Endothelial cell of umbilical vein (primary cell): Measurements from ENCODE around the gene UST. TPM values are rescaled to one million over a fixed set of nuclear protein-coding genes. Genes with fewer than 3 reads are reported as not detected.

Experiments used
- BruUV-seq: library from RNA; stranded (reverse); fragments of 400-500 nt; replicated peaks from 2 replicates; lab custom pipeline; 2021; lab: Mats Ljungman, UMichigan
- CTCF ChIA-PET: fragments of 300-600, 350-600 bp; sonication (Branson Sonifier 250); formaldehyde crosslinking; loops from one replicate; lab custom pipeline; 2021; ENCODE audit warnings: antibody characterized with exemption, inconsistent platforms; lab: Charles Lee
- POLR2A ChIA-PET: fragments of 300-600, 350-600 bp; sonication (Branson Sonifier 250); formaldehyde crosslinking; loops from one replicate; lab custom pipeline; 2021; ENCODE audit warnings: antibody characterized with exemption, inconsistent platforms; lab: Charles Lee
- DNase-seq: peaks from one replicate; pipeline ENCODE4 v3.0.0-alpha.2; 2011; ENCODE audit warnings: low read depth, low spot score
- FAIRE-seq: peaks from 2 replicates; lab custom pipeline; 2011; peaks lifted over from hg19 to GRCh38; lab: Jason Lieb, UNC
- H2AFZ ChIP-seq: 2 replicates; pipeline ENCODE4 v1.6.0; 2012; ENCODE audit warnings: low read depth, low read length, control low read depth, inconsistent platforms
- H3K27ac ChIP-seq: 2 replicates; pipeline ENCODE4 v1.5.1; 2011; ENCODE audit warnings: low read depth, mild to moderate bottlenecking, control low read depth, low read length, moderate library complexity; ENCODE audit not compliant: insufficient read depth
- H3K27me3 ChIP-seq, 2 experiments: 2 replicates each; pipeline versions ENCODE4 v1.6.0 to v1.6.1; 2011; ENCODE audit warnings: low read length in 2 of 2, mixed read lengths in 1 of 2; ENCODE audit not compliant: control insufficient read depth in 2 of 2, insufficient read depth in 2 of 2
- H3K36me3 ChIP-seq, 2 experiments: 2 replicates in 1 of 2; 3 replicates in 1 of 2; pipeline ENCODE4 v1.5.1; 2011; ENCODE audit warnings: low read length in 2 of 2, mild to moderate bottlenecking in 1 of 2, moderate library complexity in 1 of 2; ENCODE audit not compliant: control insufficient read depth in 2 of 2, insufficient read depth in 2 of 2; ENCODE audit errors: extremely low read depth in 1 of 2
- H3K4me1 ChIP-seq: 3 replicates; pipeline ENCODE4 v1.5.1; 2011; ENCODE audit warnings: mild to moderate bottlenecking, low read length; ENCODE audit not compliant: control insufficient read depth, insufficient read depth; ENCODE audit errors: extremely low read depth
- H3K4me2 ChIP-seq: 2 replicates; pipeline ENCODE4 v1.6.1; 2011; ENCODE audit warnings: low read length, control low read depth, mixed read lengths; ENCODE audit not compliant: insufficient read depth
- H3K4me3 ChIP-seq, 3 experiments: fragments of 200-600 bp in 1 of 3; sonication (generic), shearing (Covaris generic) in 1 of 3; replicated peaks in 1 of 3; 2 replicates each; pipeline ENCODE4 v1.5.1; 2011 to 2016; ENCODE audit warnings: control low read depth in 3 of 3, low read length in 3 of 3, mild to moderate bottlenecking in 2 of 3, inconsistent platforms in 1 of 3, low read depth in 1 of 3, moderate library complexity in 1 of 3; ENCODE audit not compliant: insufficient read depth in 1 of 3
- H3K79me2 ChIP-seq: 2 replicates; pipeline ENCODE4 v1.6.0; 2012; ENCODE audit warnings: low read length, inconsistent platforms; ENCODE audit not compliant: control insufficient read depth, insufficient read depth
- H3K9ac ChIP-seq: replicated peaks from 2 replicates; pipeline ENCODE3; 2011; ENCODE audit warnings: low read length, control low read depth; ENCODE audit not compliant: insufficient read depth; ENCODE audit errors: extremely low read depth
- H3K9me1 ChIP-seq: replicated peaks from 3 replicates; pipeline ENCODE4 v1.6.0; 2011; ENCODE audit warnings: mild to moderate bottlenecking, low read length; ENCODE audit not compliant: control insufficient read depth, insufficient read depth; ENCODE audit errors: extremely low read depth
- H3K9me3 ChIP-seq: replicated peaks from 2 replicates; pipeline ENCODE4 v1.5.1; 2012; ENCODE audit warnings: low read length, inconsistent platforms; ENCODE audit not compliant: control insufficient read depth, insufficient read depth
- H4K20me1 ChIP-seq: replicated peaks from 2 replicates; pipeline ENCODE3; 2011; ENCODE audit warnings: mild to moderate bottlenecking, low read length; ENCODE audit not compliant: control insufficient read depth, insufficient read depth; ENCODE audit errors: extremely low read depth
- CTCF ChIP-seq, 2 donors: IDR thresholded peaks; 1 replicate in 1 of 2; 2 replicates in 1 of 2; pipeline ENCODE4 v1.5.1; 2011; ENCODE audit warnings: low read length in 2 of 2, mild to moderate bottlenecking in 2 of 2, moderate library complexity in 2 of 2, control low read depth in 1 of 2, inconsistent platforms in 1 of 2, low read depth in 1 of 2; ENCODE audit not compliant: insufficient read depth in 1 of 2; ENCODE audit errors: extremely low read depth in 1 of 2
- EZH2 ChIP-seq: IDR thresholded peaks from 2 replicates; pipeline ENCODE4 v1.6.1; 2012; ENCODE audit warnings: borderline replicate concordance, low read depth, mild to moderate bottlenecking, moderate library complexity, low read length, inconsistent platforms; ENCODE audit not compliant: severe bottlenecking
- FOS ChIP-seq: IDR thresholded peaks from 2 replicates; pipeline ENCODE4 v1.6.1; 2011; ENCODE audit warnings: mild to moderate bottlenecking, low read length, moderate library complexity, borderline replicate concordance; ENCODE audit not compliant: insufficient read depth
- GATA2 ChIP-seq: IDR thresholded peaks from 2 replicates; pipeline ENCODE4 v1.7.0; 2011; ENCODE audit warnings: low read depth, mild to moderate bottlenecking, moderate library complexity, mixed read lengths, low read length; ENCODE audit not compliant: insufficient read length, insufficient read depth
- JUN ChIP-seq: IDR thresholded peaks from 2 replicates; pipeline ENCODE4 v1.6.1; 2011; ENCODE audit warnings: borderline replicate concordance, low read depth; ENCODE audit not compliant: insufficient read length, insufficient read depth
- MAX ChIP-seq: IDR thresholded peaks from 2 replicates; pipeline ENCODE4 v1.6.1; 2011; ENCODE audit not compliant: insufficient read depth, insufficient read length
- MYC ChIP-seq: IDR thresholded peaks from one replicate; pipeline ENCODE4 v1.6.1; 2011; ENCODE audit warnings: mild to moderate bottlenecking, low read depth, low read length
- POLR2A ChIP-seq: IDR thresholded peaks from 2 replicates; pipeline ENCODE4 v1.6.1; 2012; ENCODE audit warnings: low read depth, mild to moderate bottlenecking, control low read depth, low read length
- POLR2AphosphoS5 ChIP-seq: IDR thresholded peaks from 2 replicates; pipeline ENCODE4 v1.6.1; 2012; ENCODE audit warnings: low read depth, mild to moderate bottlenecking, control low read depth, low read length, moderate library complexity; ENCODE audit not compliant: insufficient read depth
- dilution Hi-C: fragments of 300-500 bp; cut with MboI; formaldehyde crosslinking; loops from one replicate; pipeline ENCODE4 v1.15.0; 2019; ENCODE audit warnings: low sequenced_read_pairs; ENCODE audit not compliant: extremely low pct_ligation_motif_present
- intact Hi-C: fragments of 100-400 bp; cut with micrococcal nuclease; formaldehyde crosslinking; loops from one replicate; pipeline ENCODE4 v1.10.0; 2022
- polyA plus RNA-seq, 4 experiments: library from polyadenylated mRNA; depleted of rRNA in 3 of 4; stranded (reverse) in 3 of 4; unstranded in 1 of 4; fragments of >200 nt; gene quantifications; 2 replicates each; pipeline versions ENCODE4 v1.2.1 to v1.2.3, GENCODE V29; 2011 to 2012; ENCODE audit warnings: missing spikeins in 1 of 4
- total RNA-seq: library from RNA; stranded (reverse); gene quantifications from 2 replicates; pipeline ENCODE4 v1.2.3, GENCODE V29; 2021

The UST gene
- total and polyA plus RNA-seq, 2 donors (not counting 3 experiments of a cell fraction or from before 2014, with no cell fraction given), result 0.26 to 0.84 TPM

- dilution Hi-C loops (no loop called here), intact Hi-C loops (no loop called here)
- Histone ChIP-seq H4K20me1 (no peaks in the 10 kb centered on the region), H2AFZ (no peak overlapping the region), H3K27ac (no peak overlapping the region), H3K4me2 (no peak overlapping the region), H3K36me3 (no peaks in the 10 kb centered on the region), H3K9me1 (no peaks in the 10 kb centered on the region), H3K79me2 (no peaks in the 10 kb centered on the region), H3K9ac (no peak overlapping the region), H3K4me1 (no peaks in the 10 kb centered on the region), H3K9me3 (no peaks in the 10 kb centered on the region), H3K4me3 (no peak overlapping the region), H3K27me3 (no peaks in the 10 kb centered on the region)
- TF ChIP-seq MYC (no peak), JUN (no peak), POLR2AphosphoS5 (no peak)
- FAIRE-seq (no peak), DNase-seq (no peak)
- CTCF ChIA-PET, result no interaction called here
- BruUV-seq, result no TSS peak
- POLR2A ChIA-PET, result no interaction called here
These were observed 95.6 kb downstream of the UST start for GRCh38 chr6:148842296-148843019.

GRCh38 chr6:148845464-148845863 lies 98.6 kb downstream of the UST start:
- no peak overlapping the region for H3K9ac ChIP-seq
- CTCF ChIA-PET, result no interaction called here
- H3K4me2 ChIP-seq, result no peak overlapping the region
- no peaks in the 10 kb centered on the region for H3K79me2 ChIP-seq
- H3K9me3 ChIP-seq, result no peaks in the 10 kb centered on the region
- DNase-seq (no peak), FAIRE-seq (no peak)
- intact Hi-C loops, result no loop called here
- H4K20me1 ChIP-seq, result no peaks in the 10 kb centered on the region
- H3K36me3 ChIP-seq, result no peaks in the 10 kb centered on the region
- H3K27ac ChIP-seq, result no peak overlapping the region
- H2AFZ ChIP-seq, result no peak overlapping the region
- dilution Hi-C loops, result no loop called here
- no peaks in the 10 kb centered on the region for H3K27me3 ChIP-seq
- TF ChIP-seq MAX (no peak), GATA2 (no peak), FOS (no peak), MYC (no peak), JUN (no peak), CTCF (IDR thresholded peaks at IDR 0.05; ENCODE audit: extremely low read depth in 1 of 2, insufficient read depth in 1 of 2, low read depth in 1 of 2, low read length in 2 of 2) (no peak), POLR2AphosphoS5 (no peak), EZH2 (no peak), POLR2A (no peak)
- POLR2A ChIA-PET, result no interaction called here
- no peak overlapping the region for H3K4me3 ChIP-seq
- H3K4me1 ChIP-seq, result no peaks in the 10 kb centered on the region
- no TSS peak for BruUV-seq
- H3K9me1 ChIP-seq, result no peaks in the 10 kb centered on the region
